MCF 10A (cell line): ENCODE results near the gene PPP3CA. TPM values are rescaled to one million over a fixed set of nuclear protein-coding genes. Genes with fewer than 3 reads are reported as not detected.

ENCODE experiments used
- BruUV-seq: library from RNA; stranded (reverse); fragments of 400-500 nt; replicated peaks from 2 replicates; lab custom pipeline; 2021; lab: Mats Ljungman, UMichigan
- CTCF ChIA-PET: fragments of 300-600 bp; sonication (Branson Sonifier 250); formaldehyde crosslinking; extraction: SDS; loops from one replicate; lab custom pipeline; 2021; ENCODE audit warnings: antibody characterized with exemption, inconsistent platforms; lab: Yijun Ruan, JAX
- POLR2A ChIA-PET: fragments of 300-600, 350-650 bp; sonication (Branson Sonifier 250); formaldehyde crosslinking; extraction: SDS; loops from one replicate; lab custom pipeline; 2020; ENCODE audit warnings: antibody characterized with exemption, inconsistent platforms; lab: Yijun Ruan, JAX
- DNase-seq: peaks from one replicate; pipeline ENCODE4 v3.0.0-alpha.2; 2018; ENCODE audit not compliant: unreplicated experiment
- H3K27ac Mint-ChIP-seq: one replicate; pipeline ENCODE4 v1.8.0; 2022; ENCODE audit warnings: mild to moderate bottlenecking, low read depth, mixed read lengths; ENCODE audit not compliant: unreplicated experiment
- H3K27me3 Mint-ChIP-seq: one replicate; pipeline ENCODE4 v1.8.0; 2022; ENCODE audit warnings: mixed read lengths; ENCODE audit not compliant: insufficient read depth, unreplicated experiment
- H3K36me3 Mint-ChIP-seq: one replicate; pipeline ENCODE4 v1.8.0; 2022; ENCODE audit warnings: mild to moderate bottlenecking, moderate library complexity, mixed read lengths; ENCODE audit not compliant: insufficient read depth, unreplicated experiment
- H3K4me1 Mint-ChIP-seq: one replicate; pipeline ENCODE4 v1.8.0; 2022; ENCODE audit warnings: mixed read lengths; ENCODE audit not compliant: insufficient read depth, unreplicated experiment
- H3K4me3 Mint-ChIP-seq: one replicate; pipeline ENCODE4 v1.8.0; 2022; ENCODE audit warnings: mild to moderate bottlenecking, moderate library complexity, mixed read lengths; ENCODE audit not compliant: unreplicated experiment
- H3K9me3 Mint-ChIP-seq: one replicate; pipeline ENCODE4 v1.8.0; 2022; ENCODE audit warnings: mixed read lengths; ENCODE audit not compliant: unreplicated experiment
- intact Hi-C: fragments of 100-400 bp; cut with micrococcal nuclease; formaldehyde crosslinking; loops from 2 replicates; pipeline ENCODE4 v1.14.1; 2022
- total RNA-seq: library from RNA; stranded (reverse); gene quantifications from 2 replicates; pipeline ENCODE4 v1.2.3, GENCODE V29; 2022
- TF ChIP-seq, protein P1 (sequence below): fragments of 200-600 bp; IDR thresholded peaks from one replicate; pipeline ENCODE4 v1.8.0; 2022; ENCODE audit warnings: antibody characterized with exemption, mild to moderate bottlenecking; ENCODE audit not compliant: unreplicated experiment

Gene PPP3CA
- total RNA-seq, 1 experiment from 2014 or later = 73.0 TPM

- ChIA-PET POLR2A (no interaction called here), CTCF (interaction anchor here (1.3 kb wide), 1 partner anchor 74 kb away, joined by 3 read pairs; no protein-coding TSS in a partner anchor)
- Mint-ChIP-seq H3K27ac (no peak overlapping the region), H3K4me3 (no peak overlapping the region), H3K27me3 (no peaks in the 10 kb centered on the region), H3K9me3 (no peaks in the 10 kb centered on the region), H3K36me3 (no peaks in the 10 kb centered on the region), H3K4me1 (peaks cover 7% of the 10 kb centered on the region)
- TF ChIP-seq, protein P1, sequence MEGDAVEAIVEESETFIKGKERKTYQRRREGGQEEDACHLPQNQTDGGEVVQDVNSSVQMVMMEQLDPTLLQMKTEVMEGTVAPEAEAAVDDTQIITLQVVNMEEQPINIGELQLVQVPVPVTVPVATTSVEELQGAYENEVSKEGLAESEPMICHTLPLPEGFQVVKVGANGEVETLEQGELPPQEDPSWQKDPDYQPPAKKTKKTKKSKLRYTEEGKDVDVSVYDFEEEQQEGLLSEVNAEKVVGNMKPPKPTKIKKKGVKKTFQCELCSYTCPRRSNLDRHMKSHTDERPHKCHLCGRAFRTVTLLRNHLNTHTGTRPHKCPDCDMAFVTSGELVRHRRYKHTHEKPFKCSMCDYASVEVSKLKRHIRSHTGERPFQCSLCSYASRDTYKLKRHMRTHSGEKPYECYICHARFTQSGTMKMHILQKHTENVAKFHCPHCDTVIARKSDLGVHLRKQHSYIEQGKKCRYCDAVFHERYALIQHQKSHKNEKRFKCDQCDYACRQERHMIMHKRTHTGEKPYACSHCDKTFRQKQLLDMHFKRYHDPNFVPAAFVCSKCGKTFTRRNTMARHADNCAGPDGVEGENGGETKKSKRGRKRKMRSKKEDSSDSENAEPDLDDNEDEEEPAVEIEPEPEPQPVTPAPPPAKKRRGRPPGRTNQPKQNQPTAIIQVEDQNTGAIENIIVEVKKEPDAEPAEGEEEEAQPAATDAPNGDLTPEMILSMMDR = no peak
- intact Hi-C loops = no loop called here
- no peak for DNase-seq
- no TSS peak for BruUV-seq
These were observed 91.1 kb downstream of the PPP3CA start for GRCh38 chr4:101256222-101256621.

- H3K36me3 Mint-ChIP-seq = no peaks in the 10 kb centered on the region
- H3K9me3 Mint-ChIP-seq = no peaks in the 10 kb centered on the region
- POLR2A ChIA-PET = no interaction called here
- H3K27me3 Mint-ChIP-seq = no peaks in the 10 kb centered on the region
- BruUV-seq = no TSS peak
- TF ChIP-seq, protein P1 = no peak
- H3K4me1 Mint-ChIP-seq = peaks cover 7% of the 10 kb centered on the region
- no peak overlapping the region for H3K27ac Mint-ChIP-seq
- intact Hi-C loops = no loop called here
- CTCF ChIA-PET = no interaction called here
- H3K4me3 Mint-ChIP-seq = no peak overlapping the region
- DNase-seq = no peak
These were observed 92.5 kb downstream of the PPP3CA start for GRCh38 chr4:101254776-101255175.

DNA sequence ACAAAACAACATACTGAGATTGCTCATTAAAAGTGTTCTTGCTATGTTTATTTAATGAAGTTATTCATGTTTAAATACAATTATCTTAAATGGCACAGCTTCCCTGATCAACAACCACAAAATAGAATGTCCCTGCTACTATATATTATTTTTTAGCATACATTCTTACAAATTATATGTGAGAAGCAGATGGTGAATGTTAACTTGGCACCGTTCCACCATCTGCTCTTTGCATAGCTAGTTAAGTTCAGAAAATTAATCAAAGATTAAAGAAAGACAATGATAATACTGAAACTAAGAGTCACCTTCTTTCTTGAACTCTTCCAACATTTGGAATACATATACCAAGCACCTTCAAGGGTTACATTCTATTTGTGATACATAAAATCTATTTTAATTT lies 94.2 kb downstream of the PPP3CA start:
- no peak overlapping the region for H3K4me3 Mint-ChIP-seq
- TF ChIP-seq, protein P1 = no peak
- ChIA-PET CTCF (interaction anchor here (0.6 to 1.3 kb wide), 3 partner anchors 10 to 477 kb away, joined by 3 to 4 read pairs (median 4); no protein-coding TSS in a partner anchor), POLR2A (interaction anchor here (0.6 to 2.0 kb wide), 4 partner anchors 11 to 37 kb away, joined by 3 to 9 read pairs (median 4); no protein-coding TSS in a partner anchor)
- H3K27me3 Mint-ChIP-seq = no peaks in the 10 kb centered on the region
- DNase-seq = no peak
- no peaks in the 10 kb centered on the region for H3K9me3 Mint-ChIP-seq
- peaks cover 7% of the 10 kb centered on the region for H3K4me1 Mint-ChIP-seq
- no TSS peak for BruUV-seq
- intact Hi-C loops = no loop called here
- H3K27ac Mint-ChIP-seq = no peak overlapping the region
- H3K36me3 Mint-ChIP-seq = no peaks in the 10 kb centered on the region

GRCh38 chr4:101252721-101253120 lies 94.6 kb downstream of the PPP3CA start:
- POLR2A ChIA-PET = interaction anchor here (0.6 to 2.0 kb wide), 4 partner anchors 10 to 38 kb away, joined by 3 to 9 read pairs (median 4); no protein-coding TSS in a partner anchor

More at GRCh38 chr4:101252721-101253120, 94.6 kb downstream of the PPP3CA start:
- no peak for DNase-seq
- Mint-ChIP-seq H3K4me3 (no peak overlapping the region), H3K27ac (no peak overlapping the region), H3K36me3 (no peaks in the 10 kb centered on the region), H3K4me1 (peaks cover 7% of the 10 kb centered on the region), H3K27me3 (no peaks in the 10 kb centered on the region), H3K9me3 (no peaks in the 10 kb centered on the region)
- CTCF ChIA-PET = interaction anchor here (1.3 kb wide), 1 partner anchor 10 kb away, joined by 3 read pairs; no protein-coding TSS in a partner anchor
- no TSS peak for BruUV-seq
- TF ChIP-seq, protein P1 = no peak
- intact Hi-C loops = no loop called here
